Measurements from ENCODE around the gene UCHL5.
A peak's percentile ranks its signal among the peaks of the same experiment; 100 is the strongest.

UCHL5 gene

DNA sequence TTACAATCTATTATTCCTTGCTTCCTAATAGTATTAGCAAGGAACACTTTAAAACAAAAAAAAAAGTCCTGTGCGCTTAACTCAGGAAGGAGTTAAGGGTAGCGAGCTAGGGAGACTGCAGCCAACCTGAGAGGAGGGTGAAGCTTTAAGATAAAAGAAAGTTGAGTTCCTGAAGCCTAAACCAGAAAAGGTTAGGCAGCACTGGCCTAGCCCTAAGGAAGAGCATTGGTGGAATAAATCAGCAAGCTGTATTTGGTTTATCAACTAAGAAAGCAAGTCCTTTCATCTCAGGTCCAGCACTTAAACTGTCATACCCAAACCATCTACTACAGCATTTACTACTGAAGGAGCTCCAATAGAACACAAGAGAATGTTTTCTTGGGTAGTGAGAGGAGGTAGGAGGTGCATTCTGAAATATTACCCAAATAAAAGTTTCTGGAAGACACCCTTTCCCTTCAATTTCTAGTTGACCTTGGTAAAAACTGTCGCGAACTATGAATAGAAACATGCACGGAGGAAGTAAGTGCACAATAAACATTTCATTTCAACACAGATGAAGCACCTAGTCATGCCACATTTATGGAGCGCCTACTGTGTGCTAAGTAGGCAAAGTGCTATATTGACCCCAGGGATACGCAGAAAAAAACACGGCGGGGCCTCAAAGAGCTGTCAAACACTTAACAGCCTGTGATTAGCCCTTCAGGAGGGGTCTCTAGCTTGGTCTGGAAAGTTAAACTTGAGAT lies 44.8 kb upstream of the UCHL5 start:
- Histone ChIP-seq H3K27me3 (replicated peaks) (no peaks in the 10 kb centered on the region), H3K4me3 (ENCODE audit: low read depth, low read length) (peak overlapping the region; percentile 78), H3K36me3 (replicated peaks) (peaks cover 7% of the 10 kb centered on the region), H3K27ac (peak overlapping the region; percentile 93)
- in situ Hi-C loops (cut with HindIII; ENCODE audit: low pct_ligation_motif_present, low sequenced_read_pairs) = no loop called here
- no peak for DNase-seq
- TF ChIP-seq, protein P1, sequence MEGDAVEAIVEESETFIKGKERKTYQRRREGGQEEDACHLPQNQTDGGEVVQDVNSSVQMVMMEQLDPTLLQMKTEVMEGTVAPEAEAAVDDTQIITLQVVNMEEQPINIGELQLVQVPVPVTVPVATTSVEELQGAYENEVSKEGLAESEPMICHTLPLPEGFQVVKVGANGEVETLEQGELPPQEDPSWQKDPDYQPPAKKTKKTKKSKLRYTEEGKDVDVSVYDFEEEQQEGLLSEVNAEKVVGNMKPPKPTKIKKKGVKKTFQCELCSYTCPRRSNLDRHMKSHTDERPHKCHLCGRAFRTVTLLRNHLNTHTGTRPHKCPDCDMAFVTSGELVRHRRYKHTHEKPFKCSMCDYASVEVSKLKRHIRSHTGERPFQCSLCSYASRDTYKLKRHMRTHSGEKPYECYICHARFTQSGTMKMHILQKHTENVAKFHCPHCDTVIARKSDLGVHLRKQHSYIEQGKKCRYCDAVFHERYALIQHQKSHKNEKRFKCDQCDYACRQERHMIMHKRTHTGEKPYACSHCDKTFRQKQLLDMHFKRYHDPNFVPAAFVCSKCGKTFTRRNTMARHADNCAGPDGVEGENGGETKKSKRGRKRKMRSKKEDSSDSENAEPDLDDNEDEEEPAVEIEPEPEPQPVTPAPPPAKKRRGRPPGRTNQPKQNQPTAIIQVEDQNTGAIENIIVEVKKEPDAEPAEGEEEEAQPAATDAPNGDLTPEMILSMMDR (IDR thresholded peaks at IDR 0.05; ENCODE audit: low read depth, low read length, missing control alignments) = no peak

DNA sequence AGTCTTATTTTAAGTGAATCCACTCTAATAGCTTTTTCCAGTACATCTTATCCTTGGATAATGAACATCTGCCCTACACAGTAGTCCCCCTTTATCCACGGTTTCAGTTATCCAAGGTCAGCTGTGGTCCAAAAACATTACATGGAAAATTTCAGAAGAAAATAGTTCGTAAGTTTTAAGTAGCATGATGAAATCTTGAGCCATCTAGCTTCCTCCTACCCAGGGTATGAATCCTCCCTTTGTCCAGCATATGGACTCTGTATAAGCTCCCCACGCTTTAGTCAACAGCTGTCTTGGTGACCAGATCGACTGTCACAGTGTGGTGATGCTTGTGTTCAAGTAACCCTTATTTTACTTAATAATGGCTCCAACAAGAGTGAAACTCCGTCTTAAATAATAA lies 43.5 kb upstream of the UCHL5 start:
- H3K27ac ChIP-seq = no peak overlapping the region
- no peak overlapping the region for H3K4me3 ChIP-seq (ENCODE audit: low read depth, low read length)
- no peaks in the 10 kb centered on the region for H3K27me3 ChIP-seq (replicated peaks)
- H3K36me3 ChIP-seq (replicated peaks) = peaks cover 15% of the 10 kb centered on the region
- TF ChIP-seq, protein P1 (IDR thresholded peaks at IDR 0.05; ENCODE audit: low read depth, low read length, missing control alignments) = no peak
- in situ Hi-C loops (cut with HindIII; ENCODE audit: low pct_ligation_motif_present, low sequenced_read_pairs) = no loop called here
- DNase-seq = no peak

- Histone ChIP-seq H3K4me3 (ENCODE audit: low read depth, low read length) (no peak overlapping the region), H3K27me3 (replicated peaks) (no peaks in the 10 kb centered on the region), H3K36me3 (replicated peaks) (peaks cover 27% of the 10 kb centered on the region), H3K27ac (no peak overlapping the region)
- TF ChIP-seq, protein P1 (IDR thresholded peaks at IDR 0.05; ENCODE audit: low read depth, low read length, missing control alignments) = no peak
- in situ Hi-C loops (cut with HindIII; ENCODE audit: low pct_ligation_motif_present, low sequenced_read_pairs) = no loop called here
- no peak for DNase-seq
These were observed 35.0 kb upstream of the UCHL5 start for GRCh38 chr1:193094112-193094511.

- TF ChIP-seq, protein P1 (IDR thresholded peaks at IDR 0.05; ENCODE audit: low read depth, low read length, missing control alignments) = no peak
- H3K27ac ChIP-seq = no peak overlapping the region
- no peaks in the 10 kb centered on the region for H3K27me3 ChIP-seq (replicated peaks)
- in situ Hi-C loops (cut with HindIII; ENCODE audit: low pct_ligation_motif_present, low sequenced_read_pairs) = no loop called here
- no peak for DNase-seq
- peaks cover 9% of the 10 kb centered on the region for H3K36me3 ChIP-seq (replicated peaks)
- no peak overlapping the region for H3K4me3 ChIP-seq (ENCODE audit: low read depth, low read length)
These were observed 31.7 kb upstream of the UCHL5 start for GRCh38 chr1:193090865-193091264.

DNA sequence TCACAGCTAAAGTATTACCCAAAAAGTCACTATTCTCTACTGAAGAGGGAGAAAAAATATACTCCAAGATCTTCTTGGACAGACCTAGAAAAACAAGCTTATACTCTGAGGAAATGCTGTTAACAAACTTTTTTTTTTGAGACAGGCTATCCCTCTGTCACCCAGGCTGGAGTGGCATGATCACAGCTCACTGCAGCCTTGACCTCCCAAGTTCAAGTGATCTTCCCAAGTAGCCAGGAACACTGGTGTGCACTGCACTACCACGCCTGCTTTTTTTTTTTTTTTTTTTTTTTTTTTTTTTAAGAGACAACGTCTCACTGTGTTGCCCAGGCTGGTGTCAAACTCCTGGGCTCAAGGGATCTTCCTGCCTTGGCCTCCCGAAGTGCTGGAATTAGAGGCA lies 28.7 kb upstream of the UCHL5 start:
- TF ChIP-seq, protein P1 (IDR thresholded peaks at IDR 0.05; ENCODE audit: low read depth, low read length, missing control alignments) = no peak
- H3K4me3 ChIP-seq (ENCODE audit: low read depth, low read length) = no peak overlapping the region
- no peak for DNase-seq
- no peaks in the 10 kb centered on the region for H3K27me3 ChIP-seq (replicated peaks)
- H3K27ac ChIP-seq = no peak overlapping the region
- H3K36me3 ChIP-seq (replicated peaks) = peaks cover 13% of the 10 kb centered on the region
- in situ Hi-C loops (cut with HindIII; ENCODE audit: low pct_ligation_motif_present, low sequenced_read_pairs) = no loop called here

- in situ Hi-C loops (cut with HindIII; ENCODE audit: low pct_ligation_motif_present, low sequenced_read_pairs) = no loop called here
- no peak overlapping the region for H3K4me3 ChIP-seq (ENCODE audit: low read depth, low read length)
- peaks cover 21% of the 10 kb centered on the region for H3K36me3 ChIP-seq (replicated peaks)
These were observed 27.2 kb upstream of the UCHL5 start for GRCh38 chr1:193086342-193086741.

More at GRCh38 chr1:193086342-193086741, 27.2 kb upstream of the UCHL5 start:
- H3K27ac ChIP-seq = no peak overlapping the region
- H3K27me3 ChIP-seq (replicated peaks) = no peaks in the 10 kb centered on the region
- TF ChIP-seq, protein P1 (IDR thresholded peaks at IDR 0.05; ENCODE audit: low read depth, low read length, missing control alignments) = no peak
- DNase-seq = no peak

All from brain microvascular endothelial cell (primary cell).